Measurements from ENCODE around the gene ARMC3.

Gene ARMC3

GRCh38 chr10:23024002-23024401 lies 96.1 kb downstream of the ARMC3 start:
- H3K4me3 ChIP-seq (replicated peaks; ENCODE audit: insufficient read depth, low read length): no peak overlapping the region
- no peak for DNase-seq (ENCODE audit: low read depth in 1 of 2, low spot score in 1 of 2)
- H3K27ac ChIP-seq (replicated peaks): no peak overlapping the region
- no peak for TF ChIP-seq GABPA (IDR thresholded peaks at IDR 0.05; ENCODE audit: low read depth)
- TF ChIP-seq CTCF (IDR thresholded peaks at IDR 0.05; ENCODE audit: insufficient read depth, low read length): no peak
- no peak for TF ChIP-seq REST (IDR thresholded peaks at IDR 0.05; ENCODE audit: insufficient replicate concordance, low read depth)
- TF ChIP-seq POLR2AphosphoS5 (IDR thresholded peaks at IDR 0.05; ENCODE audit: low read depth): no peak
- no peak for TF ChIP-seq SPI1 (IDR thresholded peaks at IDR 0.05; ENCODE audit: borderline replicate concordance, low read depth)
- no peaks in the 10 kb centered on the region for H3K27me3 ChIP-seq (ENCODE audit: insufficient read depth, poor library complexity, severe bottlenecking)

- DNase-seq (ENCODE audit: low read depth in 1 of 2, low spot score in 1 of 2): no peak
- Histone ChIP-seq H3K4me3 (replicated peaks; ENCODE audit: insufficient read depth, low read length) (no peak overlapping the region), H3K27me3 (ENCODE audit: insufficient read depth, poor library complexity, severe bottlenecking) (no peaks in the 10 kb centered on the region), H3K27ac (replicated peaks) (no peak overlapping the region)
- TF ChIP-seq REST (IDR thresholded peaks at IDR 0.05; ENCODE audit: insufficient replicate concordance, low read depth) (no peak), POLR2AphosphoS5 (IDR thresholded peaks at IDR 0.05; ENCODE audit: low read depth) (no peak), SPI1 (IDR thresholded peaks at IDR 0.05; ENCODE audit: borderline replicate concordance, low read depth) (no peak), GABPA (IDR thresholded peaks at IDR 0.05; ENCODE audit: low read depth) (no peak), CTCF (IDR thresholded peaks at IDR 0.05; ENCODE audit: insufficient read depth, low read length) (no peak)
Observed at GRCh38 chr10:23031318-23031717, 103.5 kb downstream of the ARMC3 start.

GRCh38 chr10:23034790-23035189 lies 106.9 kb downstream of the ARMC3 start:
- Histone ChIP-seq H3K4me3 (replicated peaks; ENCODE audit: insufficient read depth, low read length) (no peak overlapping the region), H3K27me3 (ENCODE audit: insufficient read depth, poor library complexity, severe bottlenecking) (no peaks in the 10 kb centered on the region), H3K27ac (replicated peaks) (no peak overlapping the region)
- TF ChIP-seq GABPA (IDR thresholded peaks at IDR 0.05; ENCODE audit: low read depth) (no peak), SPI1 (IDR thresholded peaks at IDR 0.05; ENCODE audit: borderline replicate concordance, low read depth) (no peak), POLR2AphosphoS5 (IDR thresholded peaks at IDR 0.05; ENCODE audit: low read depth) (no peak), CTCF (IDR thresholded peaks at IDR 0.05; ENCODE audit: insufficient read depth, low read length) (no peak), REST (IDR thresholded peaks at IDR 0.05; ENCODE audit: insufficient replicate concordance, low read depth) (no peak)
- no peak for DNase-seq (ENCODE audit: low read depth in 1 of 2, low spot score in 1 of 2)

Data from HL-60 (cell line).